Neural cell (in vitro differentiated cells): ENCODE results near the gene PLA2G3. TPM values are rescaled to one million over a fixed set of nuclear protein-coding genes. Genes with fewer than 3 reads are reported as not detected.

Source experiments
- H2AFZ ChIP-seq: fragments of 200-600, 300-800 bp; sonication (generic), shearing (Covaris generic); 2 replicates; pipeline ENCODE4 v1.6.0; 2014; ENCODE audit warnings: low read depth, mild to moderate bottlenecking, antibody characterized with exemption, low read length, moderate library complexity
- H3F3A ChIP-seq: fragments of 200-600 bp; shearing (Covaris generic); 2 replicates; pipeline ENCODE4 v1.6.1; 2016; ENCODE audit warnings: mild to moderate bottlenecking, moderate library complexity, mixed read lengths, antibody characterized with exemption, low read length; ENCODE audit not compliant: insufficient read depth, poor library complexity, severe bottlenecking
- H3K27ac ChIP-seq: fragments of 200-600, 300-800 bp; sonication (generic), shearing (Covaris generic); 2 replicates; pipeline ENCODE4 v1.5.1; 2014; ENCODE audit warnings: mild to moderate bottlenecking, low read length, moderate library complexity
- H3K27me3 ChIP-seq: fragments of 300-800, 200-600 bp; sonication (generic), shearing (Covaris generic); 2 replicates; pipeline ENCODE4 v1.6.0; 2014; ENCODE audit warnings: mild to moderate bottlenecking, low read depth, low read length, moderate library complexity; ENCODE audit not compliant: insufficient read depth
- H3K36me3 ChIP-seq: fragments of 300-800, 200-600 bp; sonication (generic), shearing (Covaris generic); 2 replicates; pipeline ENCODE4 v1.5.1; 2014; ENCODE audit warnings: mild to moderate bottlenecking, antibody characterized with exemption, low read length, moderate library complexity; ENCODE audit not compliant: insufficient read depth
- H3K4me2 ChIP-seq: fragments of 300-800, 200-600 bp; sonication (generic), shearing (Covaris generic); 2 replicates; pipeline ENCODE4 v1.6.0; 2014; ENCODE audit warnings: mild to moderate bottlenecking, low read length
- H3K4me3 ChIP-seq: fragments of 300-800, 200-600 bp; sonication (generic), shearing (Covaris generic); 2 replicates; pipeline ENCODE4 v1.5.1; 2014; ENCODE audit warnings: mild to moderate bottlenecking, low read length, moderate library complexity
- H3K79me2 ChIP-seq: fragments of 200-600 bp; shearing (Covaris generic); replicated peaks from 2 replicates; pipeline ENCODE4 v1.6.0; 2014; ENCODE audit warnings: mild to moderate bottlenecking, low read length, moderate library complexity; ENCODE audit not compliant: insufficient read depth
- H3K9ac ChIP-seq: fragments of 300-800, 200-600 bp; sonication (generic), shearing (Covaris generic); 2 replicates; pipeline ENCODE4 v1.6.1; 2016; ENCODE audit warnings: mild to moderate bottlenecking, low read length, mixed read lengths
- H3K9me2 ChIP-seq: fragments of 200-600 bp; shearing (Covaris generic); 2 replicates; pipeline ENCODE4 v1.6.1; 2016; ENCODE audit warnings: mild to moderate bottlenecking, low read length, mixed read lengths; ENCODE audit not compliant: insufficient read depth
- H3K9me3 ChIP-seq: fragments of 200-600, 300-800 bp; sonication (generic), shearing (Covaris generic); 2 replicates; pipeline ENCODE4 v1.6.1; 2016; ENCODE audit warnings: mild to moderate bottlenecking, mixed run types, low read length, moderate library complexity, mixed read lengths
- H4K20me1 ChIP-seq: fragments of 200-600 bp; shearing (Covaris generic); 2 replicates; pipeline ENCODE4 v1.6.1; 2016; ENCODE audit warnings: mild to moderate bottlenecking, mixed run types; ENCODE audit not compliant: insufficient read depth
- CTCF ChIP-seq: fragments of 450-650 bp; IDR thresholded peaks from 2 replicates; pipeline ENCODE4 v1.5.1; 2014; ENCODE audit warnings: antibody characterized with exemption, mild to moderate bottlenecking, moderate library complexity; ENCODE audit not compliant: poor library complexity, severe bottlenecking
- EP300 ChIP-seq: fragments of 450-650 bp; conservative IDR thresholded peaks from 2 replicates; pipeline ENCODE4 v1.6.1; 2014; ENCODE audit warnings: antibody characterized with exemption, mild to moderate bottlenecking, moderate library complexity; ENCODE audit not compliant: poor library complexity, severe bottlenecking
- EZH2 ChIP-seq: fragments of 200-600, 300-800 bp; shearing (Covaris generic), sonication (generic); IDR thresholded peaks from 2 replicates; pipeline ENCODE4 v1.6.1; 2014; ENCODE audit warnings: antibody characterized with exemption, low read length, borderline replicate concordance, mild to moderate bottlenecking; ENCODE audit not compliant: insufficient read depth, poor library complexity, severe bottlenecking
- MXI1 ChIP-seq: fragments of 450-650 bp; conservative IDR thresholded peaks from 2 replicates; pipeline ENCODE4 v1.6.1; 2014; ENCODE audit warnings: antibody characterized with exemption, mild to moderate bottlenecking; ENCODE audit not compliant: poor library complexity, severe bottlenecking
- POLR2AphosphoS5 ChIP-seq: IDR thresholded peaks from 2 replicates; pipeline ENCODE4 v1.6.1; 2012
- RAD21 ChIP-seq: fragments of 450-650 bp; conservative IDR thresholded peaks from 2 replicates; pipeline ENCODE4 v1.6.1; 2014; ENCODE audit warnings: antibody characterized with exemption, mild to moderate bottlenecking, moderate library complexity
- REST ChIP-seq: IDR thresholded peaks from 2 replicates; pipeline ENCODE4 v1.6.1; 2012; ENCODE audit warnings: borderline replicate concordance
- SMC3 ChIP-seq: fragments of 450-650 bp; conservative IDR thresholded peaks from 2 replicates; pipeline ENCODE4 v1.6.1; 2014; ENCODE audit warnings: antibody characterized with exemption, mild to moderate bottlenecking, moderate library complexity; ENCODE audit not compliant: poor library complexity
- TAF1 ChIP-seq: IDR thresholded peaks from 2 replicates; pipeline ENCODE4 v1.6.1; 2012; ENCODE audit warnings: low read depth
- polyA plus RNA-seq: library from polyadenylated mRNA; depleted of rRNA; stranded (reverse); fragments of >200 nt; gene quantifications from 2 replicates; pipeline ENCODE4 v1.2.3, GENCODE V29; 2014

The PLA2G3 gene
- polyA plus RNA-seq, 1 donor from 2014 or later = not detected

GRCh38 chr22:31128156-31128555 is 12.2 kb downstream of the PLA2G3 start:
- no peaks in the 10 kb centered on the region for H3K9me3 ChIP-seq
- no peaks in the 10 kb centered on the region for H3K36me3 ChIP-seq
- no peaks in the 10 kb centered on the region for H3K27me3 ChIP-seq
- TF ChIP-seq SMC3 = no peak
- H3K79me2 ChIP-seq = no peaks in the 10 kb centered on the region
- no peaks in the 10 kb centered on the region for H4K20me1 ChIP-seq
- no peak overlapping the region for H3K4me2 ChIP-seq
- no peaks in the 10 kb centered on the region for H3F3A ChIP-seq
- no peak overlapping the region for H3K4me3 ChIP-seq
- H3K9ac ChIP-seq = no peak overlapping the region
- no peak overlapping the region for H3K27ac ChIP-seq
- H2AFZ ChIP-seq = no peak overlapping the region
- H3K9me2 ChIP-seq = no peaks in the 10 kb centered on the region

- H3K9me2 ChIP-seq = no peaks in the 10 kb centered on the region
- TF ChIP-seq TAF1 = no peak
- TF ChIP-seq MXI1 = no peak
- TF ChIP-seq RAD21 = no peak
- TF ChIP-seq EZH2 = no peak
- TF ChIP-seq POLR2AphosphoS5 = no peak
- H3K9me3 ChIP-seq = no peaks in the 10 kb centered on the region
- H3F3A ChIP-seq = no peaks in the 10 kb centered on the region
- H3K4me2 ChIP-seq = no peak overlapping the region
- H3K4me3 ChIP-seq = no peak overlapping the region
- H3K27ac ChIP-seq = no peak overlapping the region
- H3K27me3 ChIP-seq = no peaks in the 10 kb centered on the region
- H3K79me2 ChIP-seq = no peaks in the 10 kb centered on the region
- H2AFZ ChIP-seq = no peak overlapping the region
- H3K9ac ChIP-seq = no peak overlapping the region
- no peaks in the 10 kb centered on the region for H4K20me1 ChIP-seq
- no peaks in the 10 kb centered on the region for H3K36me3 ChIP-seq
These were observed 13.0 kb downstream of the PLA2G3 start for GRCh38 chr22:31127181-31127772.

DNA sequence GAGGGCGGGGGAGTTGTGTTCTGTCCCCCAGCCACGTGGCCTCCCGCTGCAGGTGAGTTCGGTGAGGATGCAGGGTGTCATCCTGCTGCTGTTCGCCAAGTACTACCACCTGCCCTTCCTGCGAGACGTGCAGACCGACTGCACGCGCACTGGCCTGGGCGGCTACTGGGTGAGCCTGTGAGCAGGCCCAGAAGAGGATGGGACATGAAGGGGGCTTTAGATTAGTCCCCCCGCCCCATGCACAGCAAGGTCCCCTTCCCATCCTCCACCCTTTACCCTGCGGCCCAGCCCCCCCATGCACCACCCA is 13.5 kb downstream of the PLA2G3 start:
- H3K4me2 ChIP-seq = no peak overlapping the region
- no peak overlapping the region for H2AFZ ChIP-seq
- no peak for TF ChIP-seq EZH2
- TF ChIP-seq RAD21 = no peak
- TF ChIP-seq EP300 = no peak
- no peak for TF ChIP-seq CTCF
- TF ChIP-seq POLR2AphosphoS5 = no peak
- no peak for TF ChIP-seq SMC3
- TF ChIP-seq TAF1 = no peak
- no peak for TF ChIP-seq MXI1
- TF ChIP-seq REST = no peak

More for the DNA sequence above, 13.5 kb downstream of the PLA2G3 start:
- no peak overlapping the region for H3K27ac ChIP-seq
- no peaks in the 10 kb centered on the region for H3F3A ChIP-seq
- H3K4me3 ChIP-seq = no peak overlapping the region
- H3K9ac ChIP-seq = no peak overlapping the region
- no peaks in the 10 kb centered on the region for H3K27me3 ChIP-seq
- no peaks in the 10 kb centered on the region for H4K20me1 ChIP-seq
- H3K36me3 ChIP-seq = no peaks in the 10 kb centered on the region
- no peaks in the 10 kb centered on the region for H3K9me2 ChIP-seq
- no peaks in the 10 kb centered on the region for H3K9me3 ChIP-seq
- no peaks in the 10 kb centered on the region for H3K79me2 ChIP-seq
